ENCODE data around the gene NAA10.

- TF ChIP-seq, protein P1, sequence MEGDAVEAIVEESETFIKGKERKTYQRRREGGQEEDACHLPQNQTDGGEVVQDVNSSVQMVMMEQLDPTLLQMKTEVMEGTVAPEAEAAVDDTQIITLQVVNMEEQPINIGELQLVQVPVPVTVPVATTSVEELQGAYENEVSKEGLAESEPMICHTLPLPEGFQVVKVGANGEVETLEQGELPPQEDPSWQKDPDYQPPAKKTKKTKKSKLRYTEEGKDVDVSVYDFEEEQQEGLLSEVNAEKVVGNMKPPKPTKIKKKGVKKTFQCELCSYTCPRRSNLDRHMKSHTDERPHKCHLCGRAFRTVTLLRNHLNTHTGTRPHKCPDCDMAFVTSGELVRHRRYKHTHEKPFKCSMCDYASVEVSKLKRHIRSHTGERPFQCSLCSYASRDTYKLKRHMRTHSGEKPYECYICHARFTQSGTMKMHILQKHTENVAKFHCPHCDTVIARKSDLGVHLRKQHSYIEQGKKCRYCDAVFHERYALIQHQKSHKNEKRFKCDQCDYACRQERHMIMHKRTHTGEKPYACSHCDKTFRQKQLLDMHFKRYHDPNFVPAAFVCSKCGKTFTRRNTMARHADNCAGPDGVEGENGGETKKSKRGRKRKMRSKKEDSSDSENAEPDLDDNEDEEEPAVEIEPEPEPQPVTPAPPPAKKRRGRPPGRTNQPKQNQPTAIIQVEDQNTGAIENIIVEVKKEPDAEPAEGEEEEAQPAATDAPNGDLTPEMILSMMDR (tag by site-specific recombination; IDR thresholded peaks at IDR 0.05): no peak
- no peak for TF ChIP-seq BCL11A (tag by site-specific recombination; IDR thresholded peaks at IDR 0.05; ENCODE audit: low read depth)
- TF ChIP-seq, protein P2, sequence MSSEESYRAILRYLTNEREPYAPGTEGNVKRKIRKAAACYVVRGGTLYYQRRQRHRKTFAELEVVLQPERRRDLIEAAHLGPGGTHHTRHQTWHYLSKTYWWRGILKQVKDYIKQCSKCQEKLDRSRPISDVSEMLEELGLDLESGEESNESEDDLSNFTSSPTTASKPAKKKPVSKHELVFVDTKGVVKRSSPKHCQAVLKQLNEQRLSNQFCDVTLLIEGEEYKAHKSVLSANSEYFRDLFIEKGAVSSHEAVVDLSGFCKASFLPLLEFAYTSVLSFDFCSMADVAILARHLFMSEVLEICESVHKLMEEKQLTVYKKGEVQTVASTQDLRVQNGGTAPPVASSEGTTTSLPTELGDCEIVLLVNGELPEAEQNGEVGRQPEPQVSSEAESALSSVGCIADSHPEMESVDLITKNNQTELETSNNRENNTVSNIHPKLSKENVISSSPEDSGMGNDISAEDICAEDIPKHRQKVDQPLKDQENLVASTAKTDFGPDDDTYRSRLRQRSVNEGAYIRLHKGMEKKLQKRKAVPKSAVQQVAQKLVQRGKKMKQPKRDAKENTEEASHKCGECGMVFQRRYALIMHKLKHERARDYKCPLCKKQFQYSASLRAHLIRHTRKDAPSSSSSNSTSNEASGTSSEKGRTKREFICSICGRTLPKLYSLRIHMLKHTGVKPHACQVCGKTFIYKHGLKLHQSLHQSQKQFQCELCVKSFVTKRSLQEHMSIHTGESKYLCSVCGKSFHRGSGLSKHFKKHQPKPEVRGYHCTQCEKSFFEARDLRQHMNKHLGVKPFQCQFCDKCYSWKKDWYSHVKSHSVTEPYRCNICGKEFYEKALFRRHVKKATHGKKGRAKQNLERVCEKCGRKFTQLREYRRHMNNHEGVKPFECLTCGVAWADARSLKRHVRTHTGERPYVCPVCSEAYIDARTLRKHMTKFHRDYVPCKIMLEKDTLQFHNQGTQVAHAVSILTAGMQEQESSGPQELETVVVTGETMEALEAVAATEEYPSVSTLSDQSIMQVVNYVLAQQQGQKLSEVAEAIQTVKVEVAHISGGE (tag by site-specific recombination; conservative IDR thresholded peaks at IDR 0.05; ENCODE audit: low read depth): no peak
- no peak for TF ChIP-seq ZNF121 (tag by site-specific recombination; IDR thresholded peaks at IDR 0.05)
- no peak for TF ChIP-seq KLF10 (tag by site-specific recombination; IDR thresholded peaks at IDR 0.05)
- TF ChIP-seq ZNF23 (tag by site-specific recombination; IDR thresholded peaks at IDR 0.05; ENCODE audit: borderline replicate concordance): no peak
- TF ChIP-seq, protein P3, sequence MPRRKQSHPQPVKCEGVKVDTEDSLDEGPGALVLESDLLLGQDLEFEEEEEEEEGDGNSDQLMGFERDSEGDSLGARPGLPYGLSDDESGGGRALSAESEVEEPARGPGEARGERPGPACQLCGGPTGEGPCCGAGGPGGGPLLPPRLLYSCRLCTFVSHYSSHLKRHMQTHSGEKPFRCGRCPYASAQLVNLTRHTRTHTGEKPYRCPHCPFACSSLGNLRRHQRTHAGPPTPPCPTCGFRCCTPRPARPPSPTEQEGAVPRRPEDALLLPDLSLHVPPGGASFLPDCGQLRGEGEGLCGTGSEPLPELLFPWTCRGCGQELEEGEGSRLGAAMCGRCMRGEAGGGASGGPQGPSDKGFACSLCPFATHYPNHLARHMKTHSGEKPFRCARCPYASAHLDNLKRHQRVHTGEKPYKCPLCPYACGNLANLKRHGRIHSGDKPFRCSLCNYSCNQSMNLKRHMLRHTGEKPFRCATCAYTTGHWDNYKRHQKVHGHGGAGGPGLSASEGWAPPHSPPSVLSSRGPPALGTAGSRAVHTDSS (tag by site-specific recombination; IDR thresholded peaks at IDR 0.05): no peak
- no peak for TF ChIP-seq ZBTB8A (tag by site-specific recombination; IDR thresholded peaks at IDR 0.05)
- TF ChIP-seq ZNF571 (tag by site-specific recombination; IDR thresholded peaks at IDR 0.05): no peak
- no peak for TF ChIP-seq ZFP41 (tag by site-specific recombination; IDR thresholded peaks at IDR 0.05; ENCODE audit: borderline replicate concordance)
- TF ChIP-seq TCF7L2 (IDR thresholded peaks at IDR 0.05; ENCODE audit: borderline replicate concordance, low read depth, low read length): no peak
- no peak for TF ChIP-seq PATZ1 (tag by site-specific recombination; IDR thresholded peaks at IDR 0.05)
- no peak for TF ChIP-seq ZNF324 (tag by site-specific recombination; IDR thresholded peaks at IDR 0.05)
- TF ChIP-seq REST (tag by site-specific recombination; IDR thresholded peaks at IDR 0.05): no peak
These were observed 9.5 kb downstream of the NAA10 start for GRCh38 chrX:153925387-153925738.
